Lung (tissue), 12 donors: ENCODE measurements around the gene FAM216B. TPM values are rescaled to one million over a fixed set of nuclear protein-coding genes. Genes with fewer than 3 reads are reported as not detected.
"Not testable (repeated sequence)": the region's sequence is repeated elsewhere in the genome, so short reads cannot be mapped to it uniquely, and the experiment has no call there.

ENCODE experiments used
- ATAC-seq: fragments of 200-7000 bp; cut with Tn5 transposase; one replicate; pipeline ENCODE4 v1.9.1; 2020; ENCODE audit warnings: moderate number of reproducible peaks; ENCODE audit not compliant: insufficient read depth, low FRiP score
- DNase-seq, 3 donors: peaks; one replicate each; pipeline ENCODE4 v3.0.0-alpha.2; 2013 to 2017
- H3K27ac ChIP-seq, 2 donors: one replicate each; pipeline ENCODE4 v1.5.1; 2013; ENCODE audit warnings: mild to moderate bottlenecking in 2 of 2, moderate library complexity in 2 of 2, control low read depth in 1 of 2, inconsistent platforms in 1 of 2, low read depth in 1 of 2, low read length in 1 of 2
- H3K27me3 ChIP-seq, 3 donors: one replicate each; pipeline ENCODE4 v1.5.1; 2013; ENCODE audit warnings: low read length in 2 of 3; ENCODE audit not compliant: control insufficient read depth in 3 of 3, insufficient read depth in 3 of 3
- H3K36me3 ChIP-seq, 4 donors: one replicate each; pipeline ENCODE4 v1.5.1; 2013; ENCODE audit warnings: low read length in 4 of 4, mild to moderate bottlenecking in 1 of 4, moderate library complexity in 1 of 4; ENCODE audit not compliant: control insufficient read depth in 4 of 4, insufficient read depth in 4 of 4
- H3K4me1 ChIP-seq, 5 donors: one replicate each; pipeline ENCODE4 v1.5.1; 2013; ENCODE audit warnings: low read length in 5 of 5, mild to moderate bottlenecking in 2 of 5, moderate library complexity in 1 of 5; ENCODE audit not compliant: control insufficient read depth in 5 of 5, insufficient read depth in 5 of 5
- H3K4me3 ChIP-seq: one replicate; pipeline ENCODE4 v1.5.1; 2013; ENCODE audit warnings: mild to moderate bottlenecking, control low read depth, moderate library complexity
- H3K9ac ChIP-seq, 2 donors: one replicate each; pipeline ENCODE4 v1.5.1; 2013; ENCODE audit warnings: low read length in 2 of 2, control low read depth in 1 of 2; ENCODE audit not compliant: insufficient read depth in 1 of 2
- H3K9me3 ChIP-seq, 4 donors: one replicate each; pipeline ENCODE4 v1.5.1; 2013; ENCODE audit warnings: low read length in 3 of 4, mild to moderate bottlenecking in 1 of 4, moderate library complexity in 1 of 4; ENCODE audit not compliant: control insufficient read depth in 4 of 4, insufficient read depth in 3 of 4
- WGBS, 2 donors: extraction: QIAGEN DNeasy Blood & Tissue Kit; methylation state at CpG; one replicate each; pipeline ENCODE4 v1.1.7; 2013; 5-methylcytosine and 5-hydroxymethylcytosine counted together
- polyA plus RNA-seq, 2 donors: library from polyadenylated mRNA; stranded (reverse); fragments of 200-250 nt; gene quantifications; one replicate each; pipeline ENCODE4 v1.2.1, GENCODE V29; 2013
- total RNA-seq, 2 donors: library from RNA; depleted of rRNA in 1 of 2; stranded (reverse); fragments of >200 nt in 1 of 2; gene quantifications; one replicate each; pipeline ENCODE4 v1.2.1, GENCODE V29; 2014 to 2021
- TF ChIP-seq, protein P1 (sequence below): IDR thresholded peaks from 2 replicates; pipeline ENCODE4 v1.5.1; 2012; ENCODE audit warnings: mild to moderate bottlenecking; ENCODE audit errors: control extremely low read depth, extremely low read depth
- donor health status: control.
- donor health status: control.
- donor health status: Bipolar disorder and iron deficiency.
- donor health status: healthy.
- donor health status: DM: yes; HTN: yes; CAD: no.

FAM216B gene
- total and polyA plus RNA-seq, 4 donors: 4.9 to 70.4 (median 22.6) TPM

DNA sequence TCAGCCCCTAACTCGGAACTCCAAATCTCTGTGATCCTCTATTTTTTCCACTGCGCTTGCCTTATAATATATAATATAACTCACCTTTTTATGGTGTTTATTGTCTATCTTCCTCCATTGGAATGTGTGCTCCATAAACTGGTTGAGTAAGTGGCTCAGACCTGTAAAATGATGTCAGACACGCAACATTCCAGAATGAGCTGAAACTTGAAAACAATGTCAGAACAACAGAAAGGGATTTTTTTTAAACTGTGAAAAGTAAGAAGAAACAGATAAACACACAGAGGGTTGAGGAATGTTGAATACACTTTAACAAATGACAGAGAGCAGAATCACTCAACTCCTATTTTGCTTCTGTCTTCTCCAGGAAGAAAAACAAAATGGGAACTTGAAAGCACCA is 19.1 kb upstream of the FAM216B start:
- 92 to 96% methylated on average over 3 of the region's 3 CpGs for WGBS, 2 donors
- TF ChIP-seq, protein P1, sequence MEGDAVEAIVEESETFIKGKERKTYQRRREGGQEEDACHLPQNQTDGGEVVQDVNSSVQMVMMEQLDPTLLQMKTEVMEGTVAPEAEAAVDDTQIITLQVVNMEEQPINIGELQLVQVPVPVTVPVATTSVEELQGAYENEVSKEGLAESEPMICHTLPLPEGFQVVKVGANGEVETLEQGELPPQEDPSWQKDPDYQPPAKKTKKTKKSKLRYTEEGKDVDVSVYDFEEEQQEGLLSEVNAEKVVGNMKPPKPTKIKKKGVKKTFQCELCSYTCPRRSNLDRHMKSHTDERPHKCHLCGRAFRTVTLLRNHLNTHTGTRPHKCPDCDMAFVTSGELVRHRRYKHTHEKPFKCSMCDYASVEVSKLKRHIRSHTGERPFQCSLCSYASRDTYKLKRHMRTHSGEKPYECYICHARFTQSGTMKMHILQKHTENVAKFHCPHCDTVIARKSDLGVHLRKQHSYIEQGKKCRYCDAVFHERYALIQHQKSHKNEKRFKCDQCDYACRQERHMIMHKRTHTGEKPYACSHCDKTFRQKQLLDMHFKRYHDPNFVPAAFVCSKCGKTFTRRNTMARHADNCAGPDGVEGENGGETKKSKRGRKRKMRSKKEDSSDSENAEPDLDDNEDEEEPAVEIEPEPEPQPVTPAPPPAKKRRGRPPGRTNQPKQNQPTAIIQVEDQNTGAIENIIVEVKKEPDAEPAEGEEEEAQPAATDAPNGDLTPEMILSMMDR: no peak
- H3K4me1 ChIP-seq: peaks cover 0 to 5% (median 0%) of the 10 kb centered on the region in 5 donors
- no peak overlapping the region for H3K4me3 ChIP-seq
- no peaks in the 10 kb centered on the region for H3K27me3 ChIP-seq
- DNase-seq (no peak), ATAC-seq (no peak)
- no peak overlapping the region for H3K9ac ChIP-seq
- H3K9me3 ChIP-seq: no peaks in the 10 kb centered on the region
- H3K36me3 ChIP-seq: no peaks in the 10 kb centered on the region
- no peak overlapping the region for H3K27ac ChIP-seq

DNA sequence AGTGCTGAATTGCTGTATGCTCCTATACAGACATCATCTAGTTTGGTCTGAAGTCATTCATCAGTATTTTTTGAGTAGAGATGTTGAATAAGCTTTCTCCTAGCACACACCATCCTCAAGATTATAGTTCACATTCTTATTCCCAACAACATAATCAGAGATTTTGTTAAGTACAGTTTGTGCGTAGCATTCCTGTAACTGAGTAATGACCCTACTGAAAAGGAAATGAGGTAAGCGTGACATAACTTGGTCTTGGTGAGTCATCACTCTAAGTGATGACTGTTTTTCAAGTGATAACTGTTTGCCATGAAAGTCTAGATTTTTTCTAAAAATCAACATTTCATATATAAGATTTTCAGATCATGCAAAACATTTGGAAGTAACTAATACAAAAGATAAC is 18.5 kb upstream of the FAM216B start:
- H3K4me1 ChIP-seq: peaks cover 0 to 5% (median 0%) of the 10 kb centered on the region in 5 donors
- DNase-seq (no peak), ATAC-seq (no peak)
- no peak overlapping the region for H3K9ac ChIP-seq
- WGBS, 2 donors: 78 to 87% methylated on average over 2 of the region's 2 CpGs
- H3K27ac ChIP-seq: no peak overlapping the region
- H3K9me3 ChIP-seq: no peaks in the 10 kb centered on the region
- H3K36me3 ChIP-seq: no peaks in the 10 kb centered on the region
- no peak overlapping the region for H3K4me3 ChIP-seq
- H3K27me3 ChIP-seq: no peaks in the 10 kb centered on the region
- TF ChIP-seq, protein P1: no peak

DNA sequence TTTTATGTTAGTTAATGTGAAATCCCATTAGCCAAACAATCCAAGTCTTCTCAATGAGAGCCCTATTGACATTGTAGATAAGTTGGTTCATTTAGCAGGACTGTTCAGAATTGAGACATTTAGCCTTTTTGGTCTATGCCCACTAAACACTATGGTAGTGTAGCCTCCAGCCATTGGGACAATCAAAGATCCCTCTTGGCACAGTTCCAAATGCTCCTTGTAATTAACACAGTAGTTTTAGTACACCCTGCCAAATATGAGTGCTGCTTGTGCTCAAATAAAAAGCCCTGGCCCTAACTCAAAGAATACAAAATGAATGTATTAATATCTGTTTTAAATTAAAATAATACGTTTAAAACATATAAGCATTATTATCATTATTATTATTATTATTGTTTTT is 15.4 kb upstream of the FAM216B start:
- H3K9ac ChIP-seq: no peak overlapping the region
- no peak overlapping the region for H3K27ac ChIP-seq
- no peak overlapping the region for H3K4me3 ChIP-seq
- WGBS, 2 donors: 85 to 88% methylated on average over 1 of the region's 1 CpG
- no peaks in the 10 kb centered on the region for H3K9me3 ChIP-seq
- TF ChIP-seq, protein P1: no peak
- no peaks in the 10 kb centered on the region for H3K36me3 ChIP-seq
- ATAC-seq (no peak), DNase-seq (no peak)
- no peaks in the 10 kb centered on the region for H3K4me1 ChIP-seq
- no peaks in the 10 kb centered on the region for H3K27me3 ChIP-seq

DNA sequence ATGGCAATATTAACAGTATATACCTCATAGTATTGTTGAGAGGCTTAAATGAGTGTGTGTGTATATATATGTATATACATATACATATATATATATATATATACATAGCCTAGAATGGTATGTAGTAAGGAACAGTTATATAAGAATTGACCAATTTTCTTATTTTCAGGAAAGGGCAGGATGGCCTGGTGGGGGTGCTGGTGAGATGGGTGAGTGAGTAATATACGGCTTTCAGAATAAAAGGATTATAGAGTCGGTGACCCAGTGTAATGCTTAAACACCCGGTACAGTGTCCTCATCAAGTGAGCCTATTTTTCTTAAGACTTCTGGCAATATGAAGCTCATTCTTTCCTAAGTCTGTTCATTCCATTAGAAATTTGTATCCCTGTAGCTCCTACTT is 11.7 kb upstream of the FAM216B start:
- H3K27me3 ChIP-seq: no peaks in the 10 kb centered on the region
- H3K27ac ChIP-seq: no peak overlapping the region
- H3K4me3 ChIP-seq: no peak overlapping the region
- DNase-seq (no peak), ATAC-seq (no peak)
- no peaks in the 10 kb centered on the region for H3K9me3 ChIP-seq
- H3K9ac ChIP-seq: no peak overlapping the region
- no peaks in the 10 kb centered on the region for H3K36me3 ChIP-seq
- no peaks in the 10 kb centered on the region for H3K4me1 ChIP-seq
- WGBS, 2 donors: 88 to 94% methylated on average over 3 of the region's 3 CpGs
- TF ChIP-seq, protein P1: no peak

DNA sequence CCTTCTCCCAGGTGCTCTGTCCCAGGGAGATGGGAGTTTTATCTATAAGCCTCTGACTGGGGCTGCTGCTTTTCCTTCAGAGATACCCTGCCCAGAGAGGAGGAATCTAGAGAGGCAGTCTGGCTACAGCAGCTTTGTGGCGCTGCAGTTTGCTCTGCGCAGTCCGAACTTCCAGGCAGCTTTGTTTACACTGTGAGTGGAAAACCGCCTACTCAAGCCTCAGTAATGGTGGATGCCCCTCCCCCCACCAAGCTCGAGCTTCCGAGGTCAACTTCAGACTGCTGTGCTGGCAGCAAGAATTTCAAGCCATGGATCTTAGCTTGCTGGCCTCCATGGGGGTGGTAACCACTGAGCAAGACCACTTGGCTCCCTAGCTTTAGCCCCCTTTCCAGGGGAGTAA is 4.8 kb upstream of the FAM216B start:
- peaks cover 0 to 14% (median 0%) of the 10 kb centered on the region in 5 donors for H3K4me1 ChIP-seq
- not testable (repeated sequence) for H3K9me3 ChIP-seq, H3K9ac ChIP-seq, H3K36me3 ChIP-seq, H3K27me3 ChIP-seq, ATAC-seq, H3K27ac ChIP-seq, H3K4me3 ChIP-seq
- 56 to 73% methylated on average over 6 of the region's 6 CpGs for WGBS, 2 donors
- peak in 2 of 3 donors; percentile 44 to 50 for DNase-seq
